NCI-H460 (cell line): ENCODE measurements around the gene C17orf50. TPM values are rescaled to one million over a fixed set of nuclear protein-coding genes. Genes with fewer than 3 reads are reported as not detected.

ENCODE experiments used
- DNase-seq: peaks from one replicate; pipeline ENCODE4 v3.0.0-alpha.2; 2016; ENCODE audit warnings: low read depth; ENCODE audit errors: extremely low read depth
- total RNA-seq: library from RNA; depleted of rRNA; stranded (reverse); fragments of >200 nt; shearing (Covaris generic); gene quantifications from 2 replicates; pipeline ENCODE4 v1.2.3, GENCODE V29; 2014

The C17orf50 gene
- total RNA-seq, 1 experiment from 2014 or later, result not detected

DNA sequence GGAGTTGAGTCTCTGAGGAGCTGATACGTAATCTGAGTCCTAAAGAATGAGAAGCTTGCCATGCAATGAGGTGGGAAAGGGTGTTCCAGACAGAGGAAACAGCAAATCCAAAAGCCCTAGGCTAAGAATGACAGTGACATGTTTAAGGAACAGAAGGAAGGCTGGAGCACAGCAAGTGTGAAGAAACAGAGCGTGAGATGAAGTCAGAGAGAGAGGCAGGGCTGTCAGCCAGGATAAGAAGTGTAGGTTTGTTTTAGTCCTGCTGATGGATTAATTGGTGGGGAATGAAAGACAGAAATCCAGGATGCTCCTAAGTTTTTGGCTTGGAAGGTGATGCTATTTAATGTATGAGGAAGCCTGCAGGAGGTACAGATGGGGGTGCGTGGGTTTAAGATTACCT is 20.3 kb downstream of the C17orf50 start:
- no peak for DNase-seq

DNA sequence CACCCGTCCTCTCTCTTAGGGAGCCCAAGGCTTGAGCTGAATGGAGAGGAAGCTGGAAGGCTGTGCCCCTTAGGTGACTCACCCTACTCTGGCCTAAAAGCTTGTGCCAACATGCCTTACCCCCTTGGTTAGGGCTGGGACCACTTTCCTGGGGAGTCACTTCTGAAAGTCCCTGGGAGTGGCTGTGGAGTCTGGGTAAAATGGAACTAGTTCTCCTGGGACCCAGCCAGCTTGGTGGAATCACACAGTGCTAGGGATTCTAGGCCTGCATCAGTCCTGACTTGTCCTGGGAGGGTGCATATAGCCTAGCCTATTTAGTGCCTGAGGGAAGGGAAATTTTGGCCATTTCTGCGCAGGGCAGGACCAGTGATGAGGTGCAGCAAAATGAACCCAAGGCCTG is 24.2 kb downstream of the C17orf50 start:
- DNase-seq, result no peak

DNA sequence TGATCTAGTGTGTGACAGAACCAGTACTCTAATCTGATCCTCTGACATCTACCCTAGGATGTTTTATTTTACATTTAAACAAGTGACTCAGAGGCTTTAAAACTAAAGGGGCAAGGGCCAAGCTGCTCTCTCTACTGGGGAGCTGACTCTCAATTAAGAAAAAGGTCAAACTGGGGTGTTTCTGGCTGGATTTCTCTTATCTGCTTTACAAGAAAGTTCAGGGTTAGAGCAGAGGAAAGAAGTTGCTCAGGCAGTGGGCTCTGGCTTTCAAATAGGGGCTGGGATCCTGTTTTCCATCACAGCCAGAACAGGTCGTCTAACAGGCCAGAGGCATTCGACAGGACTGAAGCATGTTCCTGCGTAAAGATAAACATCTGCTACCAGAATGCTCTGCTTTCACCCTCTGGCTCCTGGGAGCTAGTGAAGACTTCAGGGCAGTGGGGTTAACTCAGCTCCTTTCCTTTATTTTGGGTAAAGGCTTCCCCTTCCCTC is 26.3 kb downstream of the C17orf50 start:
- DNase-seq, result no peak

GRCh38 chr17:35788477-35789368 is 28.0 kb downstream of the C17orf50 start:
- DNase-seq, result no peak

GRCh38 chr17:35790841-35791240 is 30.2 kb downstream of the C17orf50 start:
- no peak for DNase-seq

- DNase-seq, result no peak
Measured at GRCh38 chr17:35791681-35792350, 31.1 kb downstream of the C17orf50 start.

GRCh38 chr17:35793257-35793656 is 32.6 kb downstream of the C17orf50 start:
- no peak for DNase-seq

- DNase-seq, result peak; percentile 33
Measured at GRCh38 chr17:35795007-35795870, 34.6 kb downstream of the C17orf50 start, which contains the start of gene MMP28. TSS of gene MMP28 (minus strand) at chr17:35795641. CDS start at chr17:35795377, 264 bp downstream.

GRCh38 chr17:35795871-35796265 is 35.2 kb downstream of the C17orf50 start:
- no peak for DNase-seq

DNA sequence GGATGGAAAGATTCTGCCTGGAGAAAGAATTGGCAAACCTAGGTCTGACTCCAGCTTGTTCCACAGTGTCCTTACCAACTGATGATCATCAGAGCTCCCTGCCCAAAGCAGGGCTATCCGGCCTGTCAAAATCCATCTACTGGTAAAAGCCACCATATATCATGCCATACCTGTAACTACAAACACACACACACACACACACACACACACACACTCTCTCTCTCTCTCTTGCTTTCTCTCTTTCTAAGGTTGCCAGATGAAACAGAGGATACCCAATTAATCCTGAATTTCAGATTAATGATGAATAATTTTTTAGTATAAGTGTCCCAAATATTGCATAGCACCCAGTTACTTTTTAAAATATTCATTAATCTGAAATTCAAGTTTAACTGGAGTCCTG is 36.3 kb downstream of the C17orf50 start:
- no peak for DNase-seq

DNA sequence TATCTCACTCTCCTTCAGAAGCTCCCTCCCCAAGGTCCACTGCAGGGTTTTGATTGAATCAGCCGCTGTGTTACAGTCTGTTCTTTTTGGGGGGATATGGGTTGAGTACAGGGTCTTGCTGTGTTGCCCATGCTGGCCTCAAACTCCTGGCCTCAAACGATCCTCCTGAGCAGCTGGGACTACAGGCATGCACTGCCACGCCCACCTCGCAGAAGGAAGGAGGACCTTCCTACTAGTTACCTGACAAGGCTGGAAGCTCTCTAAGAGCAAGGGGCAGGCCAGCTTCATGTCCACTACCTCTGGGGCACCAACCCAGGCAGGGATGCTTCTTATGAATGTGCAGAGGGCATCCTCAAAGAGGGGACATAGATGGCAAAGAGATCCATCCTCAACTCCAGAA is 36.7 kb downstream of the C17orf50 start:
- DNase-seq, result no peak

DNA sequence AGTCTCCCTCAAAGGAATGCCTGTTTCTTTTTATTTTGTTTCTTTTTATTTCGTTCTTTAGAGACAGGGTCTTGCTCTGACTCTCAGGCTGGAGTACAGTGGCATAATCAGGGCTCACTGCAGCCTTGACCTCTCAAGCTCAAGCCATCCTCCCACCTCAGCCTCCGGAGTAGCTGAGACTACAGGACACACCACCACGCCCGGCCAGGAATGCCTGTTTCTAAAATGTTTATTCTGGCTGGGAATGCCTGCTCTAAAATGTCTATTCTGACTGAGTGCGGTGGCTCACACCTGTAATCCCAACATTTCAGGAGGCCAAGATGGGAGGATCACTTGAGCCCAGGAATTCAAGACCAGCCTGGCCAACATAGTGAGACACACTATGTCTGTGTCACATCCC is 37.2 kb downstream of the C17orf50 start:
- DNase-seq, result no peak

GRCh38 chr17:35799942-35800341 is 39.3 kb downstream of the C17orf50 start:
- DNase-seq, result no peak

- DNase-seq, result no peak
Measured at GRCh38 chr17:35801583-35802224, 41.0 kb downstream of the C17orf50 start.

DNA sequence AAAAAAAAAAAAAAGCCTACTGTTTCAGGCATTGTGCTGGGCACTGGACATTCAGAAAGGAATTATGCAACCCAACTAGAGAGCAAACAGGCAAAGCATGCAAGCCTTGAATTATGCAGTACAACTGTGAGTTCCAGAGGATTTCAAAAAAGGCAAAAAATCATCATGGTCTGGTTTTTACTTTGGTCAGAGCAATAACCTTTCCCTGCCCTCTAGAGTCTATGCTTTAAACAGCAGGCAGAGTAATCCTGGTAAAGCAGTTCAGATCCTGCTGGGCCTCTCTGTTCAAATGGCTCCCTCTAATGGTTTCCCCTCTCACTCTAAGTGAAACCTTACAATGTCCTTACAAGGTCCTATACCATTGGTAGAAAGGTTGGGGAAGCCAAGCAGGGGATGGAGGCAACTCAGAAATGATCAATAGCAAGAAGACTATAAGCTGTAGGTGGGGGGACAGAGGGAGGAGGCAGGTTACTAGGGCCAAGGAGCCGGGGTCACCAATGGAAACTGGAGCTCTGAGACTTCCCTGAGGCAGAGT is 44.0 kb downstream of the C17orf50 start:
- peak; percentile 88 for DNase-seq

- no peak for DNase-seq
Measured at GRCh38 chr17:35807371-35808144, 46.9 kb downstream of the C17orf50 start.

GRCh38 chr17:35808240-35808961 is 47.7 kb downstream of the C17orf50 start:
- no peak for DNase-seq
